Fibroblast of lung (primary cell): ENCODE data around the gene MACF1. TPM values are rescaled to one million over a fixed set of nuclear protein-coding genes. Genes with fewer than 3 reads are reported as not detected.
A peak's percentile ranks its signal among the peaks of the same experiment; 100 is the strongest.
"Not testable (repeated sequence)": the region's sequence is repeated elsewhere in the genome, so short reads cannot be mapped to it uniquely, and the experiment has no call there.

Experiments
- DNase-seq, 2 donors: peaks; one replicate each; pipeline versions ENCODE4 v3.0.0 to v3.0.0-alpha.2; 2010; ENCODE audit warnings: low read depth in 2 of 2
- H2AFZ ChIP-seq: 2 replicates; pipeline ENCODE4 v1.5.1; 2012; ENCODE audit warnings: low read length, control low read depth, inconsistent platforms
- H3K27ac ChIP-seq: 2 replicates; pipeline ENCODE4 v1.5.1; 2011; ENCODE audit warnings: low read length, control low read depth; ENCODE audit not compliant: insufficient read depth
- H3K27me3 ChIP-seq: 2 replicates; pipeline ENCODE4 v1.5.1; 2011; ENCODE audit warnings: mild to moderate bottlenecking, low read length; ENCODE audit not compliant: control insufficient read depth, insufficient read depth
- H3K36me3 ChIP-seq: 2 replicates; pipeline ENCODE4 v1.5.1; 2011; ENCODE audit warnings: low read length; ENCODE audit not compliant: control insufficient read depth, insufficient read depth
- H3K4me1 ChIP-seq: 2 replicates; pipeline ENCODE4 v1.5.1; 2011; ENCODE audit warnings: low read length; ENCODE audit not compliant: control insufficient read depth, insufficient read depth; ENCODE audit errors: extremely low read depth
- H3K4me2 ChIP-seq: 2 replicates; pipeline ENCODE4 v1.5.1; 2011; ENCODE audit warnings: low read length, control low read depth; ENCODE audit not compliant: insufficient read depth; ENCODE audit errors: extremely low read depth
- H3K4me3 ChIP-seq, 4 experiments: fragments of 200-600 bp in 1 of 4; sonication (generic) in 1 of 4; replicated peaks in 1 of 4; 2 replicates each; pipeline ENCODE4 v1.5.1; 2011 to 2016; ENCODE audit warnings: low read length in 4 of 4, low read depth in 3 of 4, mild to moderate bottlenecking in 3 of 4, control low read depth in 2 of 4, inconsistent platforms in 1 of 4, mixed read lengths in 1 of 4; ENCODE audit not compliant: insufficient read depth in 1 of 4; ENCODE audit errors: control extremely low read depth in 1 of 4
- H3K79me2 ChIP-seq: 2 replicates; pipeline ENCODE4 v1.5.1; 2012; ENCODE audit warnings: mild to moderate bottlenecking, low read length, inconsistent platforms; ENCODE audit not compliant: control insufficient read depth, insufficient read depth
- H3K9ac ChIP-seq: 2 replicates; pipeline ENCODE4 v1.5.1; 2011; ENCODE audit warnings: mild to moderate bottlenecking, low read length, control low read depth; ENCODE audit not compliant: insufficient read depth
- H3K9me3 ChIP-seq: 2 replicates; pipeline ENCODE4 v1.5.1; 2012; ENCODE audit warnings: low read depth, low read length; ENCODE audit not compliant: control insufficient read depth, insufficient read depth
- H4K20me1 ChIP-seq: 2 replicates; pipeline ENCODE4 v1.5.1; 2011; ENCODE audit warnings: low read length; ENCODE audit not compliant: control insufficient read depth, insufficient read depth; ENCODE audit errors: extremely low read depth
- EZH2 ChIP-seq: IDR thresholded peaks from 2 replicates; pipeline ENCODE4 v1.5.1; 2012; ENCODE audit warnings: low read length, control low read depth, mild to moderate bottlenecking; ENCODE audit errors: missing control alignments
- polyA plus RNA-seq, 2 donors: library from polyadenylated mRNA; depleted of rRNA in 1 of 2; stranded (reverse) in 1 of 2; unstranded in 1 of 2; fragments of >200 nt; gene quantifications; 2 replicates each; pipeline ENCODE4 v1.2.1, GENCODE V29; 2011 to 2012; ENCODE audit warnings: missing spikeins in 1 of 2
- total RNA-seq: library from RNA; depleted of rRNA; stranded (reverse); fragments of >200 nt; gene quantifications from 2 replicates; pipeline ENCODE4 v1.2.1, GENCODE V29; 2014
- TF ChIP-seq, protein P1 (sequence below), 2 donors: IDR thresholded peaks in 1 of 2; conservative IDR thresholded peaks in 1 of 2; 1 replicate in 1 of 2; 2 replicates in 1 of 2; pipeline ENCODE4 v1.5.1; 2011 to 2012; ENCODE audit warnings: low read length in 2 of 2, control low read depth in 1 of 2, inconsistent platforms in 1 of 2, low read depth in 1 of 2, mild to moderate bottlenecking in 1 of 2

MACF1 gene
- total and polyA plus RNA-seq, 2 donors (not counting 1 experiment from before 2014, with no cell fraction given): 178 to 414 TPM

DNA sequence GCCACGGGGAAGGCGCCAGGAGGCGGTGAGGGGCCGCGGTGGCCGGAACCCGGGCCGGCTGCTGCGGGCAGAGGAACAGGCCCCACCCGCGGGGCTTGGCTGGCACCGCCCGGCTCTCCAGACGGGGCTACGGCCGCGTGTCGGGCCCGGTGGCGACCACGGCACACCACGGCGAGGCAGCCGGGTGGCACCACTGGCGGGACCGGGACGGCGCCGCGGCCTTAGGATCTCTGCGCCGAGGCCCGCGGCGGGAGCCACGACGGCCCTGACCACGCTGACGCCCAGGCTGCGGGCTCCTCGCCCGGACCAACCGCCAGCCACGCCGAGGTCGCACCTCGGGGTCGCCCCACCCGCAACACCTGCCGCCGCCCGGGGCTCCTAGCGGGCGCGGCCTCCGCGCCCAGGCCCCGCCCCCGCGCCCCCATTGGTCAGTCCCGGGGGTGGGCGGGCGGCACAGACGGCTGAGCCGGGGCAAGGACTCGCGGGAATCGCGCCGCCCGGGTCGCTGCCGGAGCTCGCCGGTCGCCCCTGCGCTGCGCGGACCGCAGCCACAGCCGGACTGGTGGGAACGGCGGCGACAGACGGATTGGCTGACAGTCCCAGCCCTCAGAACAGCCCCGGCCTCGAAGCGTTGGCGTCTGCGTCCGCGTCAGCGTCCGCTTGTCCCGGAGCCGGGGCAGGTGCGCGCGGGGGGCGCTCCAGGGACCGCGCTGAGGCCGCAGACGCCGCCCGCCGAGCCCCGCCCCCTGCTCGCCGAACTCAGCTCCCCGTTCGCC is 286.8 kb downstream of the MACF1 start, which contains the start of gene BMP8A:
BMP8A (plus strand) TSS at position 491 of the 776 bp plus-strand sequence. CDS start 356 bp downstream, outside the sequence.
- no peak within 1 kb of the TSS for H3K27ac ChIP-seq
- peaks cover 4% of the 10 kb centered on the region for H3K36me3 ChIP-seq
- H4K20me1 ChIP-seq: no peaks in the 10 kb centered on the region
- peaks cover 12% of the 10 kb centered on the region for H3K27me3 ChIP-seq
- H3K4me2 ChIP-seq: peak within 1 kb of the TSS; percentile 59
- H3K4me1 ChIP-seq: no peaks in the 10 kb centered on the region
- H3K79me2 ChIP-seq: no peaks in the 10 kb centered on the region
- peak within 1 kb of the TSS in 2 of 4 experiments; percentile 21 to 42 for H3K4me3 ChIP-seq
- H3K9ac ChIP-seq: peak within 1 kb of the TSS; percentile 23
- no peak within 1 kb of the TSS for H2AFZ ChIP-seq
- DNase-seq: peak in 1 of 2 donors; percentile 28
- TF ChIP-seq, protein P1, sequence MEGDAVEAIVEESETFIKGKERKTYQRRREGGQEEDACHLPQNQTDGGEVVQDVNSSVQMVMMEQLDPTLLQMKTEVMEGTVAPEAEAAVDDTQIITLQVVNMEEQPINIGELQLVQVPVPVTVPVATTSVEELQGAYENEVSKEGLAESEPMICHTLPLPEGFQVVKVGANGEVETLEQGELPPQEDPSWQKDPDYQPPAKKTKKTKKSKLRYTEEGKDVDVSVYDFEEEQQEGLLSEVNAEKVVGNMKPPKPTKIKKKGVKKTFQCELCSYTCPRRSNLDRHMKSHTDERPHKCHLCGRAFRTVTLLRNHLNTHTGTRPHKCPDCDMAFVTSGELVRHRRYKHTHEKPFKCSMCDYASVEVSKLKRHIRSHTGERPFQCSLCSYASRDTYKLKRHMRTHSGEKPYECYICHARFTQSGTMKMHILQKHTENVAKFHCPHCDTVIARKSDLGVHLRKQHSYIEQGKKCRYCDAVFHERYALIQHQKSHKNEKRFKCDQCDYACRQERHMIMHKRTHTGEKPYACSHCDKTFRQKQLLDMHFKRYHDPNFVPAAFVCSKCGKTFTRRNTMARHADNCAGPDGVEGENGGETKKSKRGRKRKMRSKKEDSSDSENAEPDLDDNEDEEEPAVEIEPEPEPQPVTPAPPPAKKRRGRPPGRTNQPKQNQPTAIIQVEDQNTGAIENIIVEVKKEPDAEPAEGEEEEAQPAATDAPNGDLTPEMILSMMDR (conservative IDR thresholded peaks at IDR 0.05 in 1 of 2, IDR thresholded peaks at IDR 0.05 in 1 of 2; ENCODE audit: low read depth in 1 of 2, low read length in 2 of 2): no peak
- TF ChIP-seq EZH2: no peak
- no peaks in the 10 kb centered on the region for H3K9me3 ChIP-seq

DNA sequence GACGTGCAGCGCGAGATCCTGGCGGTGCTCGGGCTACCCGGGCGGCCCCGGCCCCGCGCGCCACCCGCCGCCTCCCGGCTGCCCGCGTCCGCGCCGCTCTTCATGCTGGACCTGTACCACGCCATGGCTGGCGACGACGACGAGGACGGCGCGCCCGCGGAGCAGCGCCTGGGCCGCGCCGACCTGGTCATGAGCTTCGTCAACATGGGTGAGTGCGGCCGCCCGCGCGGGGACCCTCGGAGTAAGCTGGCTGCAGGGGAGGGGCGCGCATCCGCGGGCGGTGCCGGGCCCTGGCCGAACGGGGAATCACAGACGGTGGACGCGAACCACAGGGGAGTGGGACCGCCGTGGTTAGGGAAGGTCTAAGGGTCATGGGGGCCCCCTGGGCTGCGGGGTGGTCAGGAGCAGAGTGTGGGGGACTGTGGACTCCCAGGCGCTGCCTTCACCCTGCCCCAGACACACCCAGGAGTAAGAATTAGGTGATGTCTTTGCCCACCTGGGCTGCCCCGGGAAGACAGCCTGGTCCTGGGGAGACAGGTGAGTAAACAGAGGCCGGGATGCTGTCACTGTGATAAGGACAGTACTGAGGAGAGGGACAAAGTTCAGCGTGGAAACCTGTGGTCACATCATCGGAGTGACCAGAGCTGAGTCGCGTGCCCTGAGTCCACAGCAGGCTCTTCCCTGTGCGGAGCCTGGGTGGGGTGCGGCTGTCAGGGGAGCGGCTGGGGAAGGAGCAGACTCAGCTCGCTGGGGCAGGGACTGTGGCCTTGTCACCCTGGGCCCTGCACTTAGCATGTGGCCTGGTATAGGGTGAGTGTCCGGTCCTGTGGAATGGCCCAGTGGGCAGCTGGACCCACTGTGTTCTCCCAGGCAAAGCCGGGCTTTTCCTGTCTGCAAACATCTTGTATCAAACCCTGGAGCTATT is 287.9 kb downstream of the MACF1 start:
- not testable (repeated sequence) for H4K20me1 ChIP-seq, H3K36me3 ChIP-seq, H3K4me3 ChIP-seq, H3K9ac ChIP-seq, H3K9me3 ChIP-seq, H3K79me2 ChIP-seq, DNase-seq, H3K4me1 ChIP-seq, H3K4me2 ChIP-seq, H3K27ac ChIP-seq, H2AFZ ChIP-seq
- peaks cover 14% of the 10 kb centered on the region for H3K27me3 ChIP-seq
- peak; percentile 37 for TF ChIP-seq EZH2

DNA sequence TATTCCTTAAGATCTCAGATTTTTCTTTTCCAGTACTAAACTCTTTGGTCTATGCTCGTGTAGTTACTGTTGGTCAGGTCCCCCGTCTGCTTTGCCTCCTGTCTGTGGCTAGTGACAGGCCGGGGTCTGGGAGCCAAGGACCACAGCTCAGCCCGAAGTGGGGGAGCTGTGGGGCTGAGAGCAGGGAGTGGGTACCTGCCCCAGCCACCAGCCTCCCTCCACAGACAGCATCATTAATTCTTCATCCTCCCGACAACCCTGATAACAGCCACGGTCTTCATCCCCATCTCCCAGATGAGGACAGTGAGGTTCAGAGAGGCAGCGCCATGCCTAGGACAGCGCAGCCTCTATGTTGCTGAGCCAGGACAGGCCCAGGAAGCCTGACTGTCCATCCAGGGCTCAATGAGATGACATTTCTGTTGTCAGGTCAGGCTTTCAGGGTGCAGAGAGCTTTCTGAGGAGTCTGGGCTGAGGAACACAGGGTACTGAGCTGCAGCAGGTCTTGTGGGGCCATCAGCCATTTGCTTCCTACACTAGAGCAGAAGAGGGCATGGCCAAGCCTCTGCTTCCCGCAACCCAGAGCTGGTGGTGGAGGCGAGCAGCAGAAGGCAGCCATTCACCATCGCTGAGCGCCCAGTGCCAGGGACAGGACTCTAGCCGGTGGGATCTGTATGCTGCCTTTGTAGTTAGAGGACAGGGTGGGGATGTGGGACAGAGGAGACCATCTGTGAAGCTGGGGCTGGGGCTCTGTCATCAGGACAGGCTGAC is 288.7 kb downstream of the MACF1 start:
- not testable (repeated sequence) for H3K4me3 ChIP-seq, H3K27ac ChIP-seq, H3K36me3 ChIP-seq, H2AFZ ChIP-seq, H3K79me2 ChIP-seq, H3K9ac ChIP-seq, H3K9me3 ChIP-seq, DNase-seq, H4K20me1 ChIP-seq, H3K4me1 ChIP-seq, H3K4me2 ChIP-seq
- H3K27me3 ChIP-seq: peaks cover 14% of the 10 kb centered on the region
